ENCODE data around the gene MAP3K7CL.

Gene MAP3K7CL

DNA sequence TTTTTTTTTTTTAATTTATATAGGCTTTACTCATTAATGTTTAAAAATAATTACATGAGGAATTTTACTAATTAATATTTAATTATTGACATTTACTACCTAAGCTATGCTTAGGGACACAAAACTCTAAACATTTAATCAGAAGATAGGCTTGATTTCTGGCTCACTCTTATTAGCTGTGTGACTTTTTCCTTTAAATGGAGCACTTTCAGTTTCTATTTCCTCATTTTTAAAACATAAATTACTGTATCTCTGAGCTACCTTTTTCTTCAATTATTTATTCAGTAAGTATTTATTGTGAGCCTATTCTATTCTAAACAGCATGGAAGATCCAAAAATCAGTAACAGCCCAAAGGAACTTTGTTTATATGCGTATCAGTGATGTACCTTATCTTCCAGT, 40.5 kb downstream of the MAP3K7CL start:
- DNase-seq: no peak

- no peak for DNase-seq
Measured at GRCh38 chr21:29172282-29172681, 41.8 kb downstream of the MAP3K7CL start.

DNA sequence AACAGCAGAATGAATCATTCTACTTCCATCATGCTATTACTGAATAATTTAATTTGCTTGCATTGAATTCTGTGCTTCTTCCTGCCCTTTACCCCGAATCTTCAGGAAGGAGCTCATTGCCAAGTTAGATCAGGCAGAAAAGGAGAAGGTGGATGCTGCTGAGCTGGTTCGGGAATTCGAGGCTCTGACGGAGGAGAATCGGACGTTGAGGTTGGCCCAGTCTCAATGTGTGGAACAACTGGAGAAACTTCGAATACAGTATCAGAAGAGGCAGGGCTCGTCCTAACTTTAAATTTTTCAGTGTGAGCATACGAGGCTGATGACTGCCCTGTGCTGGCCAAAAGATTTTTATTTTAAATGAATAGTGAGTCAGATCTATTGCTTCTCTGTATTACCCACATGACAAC, 44.2 kb downstream of the MAP3K7CL start:
- DNase-seq: no peak

DNA sequence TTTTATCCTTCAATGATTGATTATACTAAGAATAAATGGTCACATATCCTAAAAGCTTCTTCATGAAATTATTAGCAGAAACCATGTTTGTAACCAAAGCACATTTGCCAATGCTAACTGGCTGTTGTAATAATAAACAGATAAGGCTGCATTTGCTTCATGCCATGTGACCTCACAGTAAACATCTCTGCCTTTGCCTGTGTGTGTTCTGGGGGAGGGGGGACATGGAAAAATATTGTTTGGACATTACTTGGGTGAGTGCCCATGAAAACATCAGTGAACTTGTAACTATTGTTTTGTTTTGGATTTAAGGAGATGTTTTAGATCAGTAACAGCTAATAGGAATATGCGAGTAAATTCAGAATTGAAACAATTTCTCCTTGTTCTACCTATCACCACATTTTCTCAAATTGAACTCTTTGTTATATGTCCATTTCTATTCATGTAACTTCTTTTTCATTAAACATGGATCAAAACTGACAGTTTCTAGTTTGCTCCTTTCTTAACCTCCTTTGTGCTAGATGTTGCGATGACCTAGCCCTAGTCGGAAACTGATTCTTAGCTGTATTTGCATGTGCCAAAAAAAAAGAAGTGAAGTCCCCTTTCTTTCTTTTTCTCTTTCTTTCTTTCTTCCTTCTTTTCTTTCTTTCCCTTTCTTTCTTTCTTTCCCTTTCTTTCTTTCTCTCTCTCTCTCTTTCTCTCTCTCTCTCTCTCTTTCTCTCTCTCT, 45.1 kb downstream of the MAP3K7CL start:
- DNase-seq: peak; percentile 12

DNA sequence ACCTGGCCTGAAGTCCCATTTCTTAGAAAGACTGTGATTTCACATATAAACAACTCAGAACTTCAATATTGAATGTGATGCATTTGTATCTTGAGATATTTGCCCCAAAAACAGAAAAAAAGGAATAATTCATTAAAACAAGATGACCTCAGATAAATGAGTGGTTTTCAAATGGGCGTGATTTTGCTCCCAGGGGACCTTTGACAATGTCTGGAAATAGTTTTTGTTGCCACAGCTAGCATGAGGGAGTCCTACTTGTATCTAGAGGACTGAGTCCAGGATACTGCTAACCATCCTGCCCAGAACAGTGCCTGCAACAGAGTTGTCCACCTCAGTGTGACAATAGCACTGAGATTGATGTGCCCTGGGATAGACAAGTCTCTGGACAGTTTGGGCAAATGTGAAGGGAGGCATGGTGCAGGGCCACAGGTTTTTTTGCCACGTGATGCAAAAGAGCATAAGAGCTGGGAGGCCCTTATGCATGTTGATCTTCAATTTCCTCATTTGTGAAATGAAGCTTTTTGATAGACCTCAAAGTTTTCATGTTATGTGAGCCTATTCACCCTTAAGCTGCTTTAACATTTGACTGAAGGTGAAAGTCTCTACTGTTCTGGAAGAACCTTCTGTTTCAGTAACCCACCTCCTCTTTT, 46.2 kb downstream of the MAP3K7CL start:
- no peak for DNase-seq

GRCh38 chr21:29177800-29178199, 47.4 kb downstream of the MAP3K7CL start:
- DNase-seq: no peak

- no peak for DNase-seq
Measured at GRCh38 chr21:29178926-29179325, 48.5 kb downstream of the MAP3K7CL start.

DNA sequence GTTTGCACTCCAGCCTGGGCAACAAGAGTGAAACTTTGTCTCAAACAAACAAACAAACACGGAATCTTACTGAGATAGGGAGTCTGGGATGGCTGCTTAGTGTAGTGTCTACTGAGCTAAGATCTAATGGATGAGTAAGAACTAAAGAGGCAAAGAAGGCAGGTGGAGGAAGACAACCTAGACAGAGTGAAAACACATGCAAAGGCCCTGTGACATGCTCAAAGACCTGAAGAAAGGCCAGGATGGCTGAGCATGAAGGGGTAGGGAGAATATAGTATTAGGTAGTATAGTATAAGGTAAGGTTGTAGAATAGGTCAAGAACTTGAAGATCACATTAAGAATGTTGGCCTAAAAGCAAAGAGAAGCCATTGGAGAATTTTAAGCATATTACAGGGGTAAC, 49.1 kb downstream of the MAP3K7CL start:
- DNase-seq: no peak

- DNase-seq: no peak
Measured at GRCh38 chr21:29181799-29182470, 51.5 kb downstream of the MAP3K7CL start.

DNA sequence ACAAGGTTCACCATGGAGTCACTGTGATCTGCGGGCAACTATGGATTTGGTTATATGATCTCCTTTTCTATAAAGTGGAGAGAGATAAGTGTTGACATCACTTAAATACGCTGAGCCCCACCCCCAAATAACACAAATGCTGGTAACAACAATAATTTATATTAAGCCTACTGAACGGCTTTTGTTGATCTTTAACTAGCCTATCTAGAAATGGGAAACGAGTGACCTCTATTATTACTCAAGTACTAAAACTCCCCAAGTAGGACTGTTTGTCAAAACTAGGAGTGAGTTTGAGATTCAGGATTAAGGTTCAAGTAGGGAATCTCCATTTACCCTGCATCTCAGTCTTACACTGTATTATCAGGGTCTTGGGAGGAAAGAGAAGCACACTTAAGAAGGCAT, 52.2 kb downstream of the MAP3K7CL start:
- DNase-seq: no peak

DNA sequence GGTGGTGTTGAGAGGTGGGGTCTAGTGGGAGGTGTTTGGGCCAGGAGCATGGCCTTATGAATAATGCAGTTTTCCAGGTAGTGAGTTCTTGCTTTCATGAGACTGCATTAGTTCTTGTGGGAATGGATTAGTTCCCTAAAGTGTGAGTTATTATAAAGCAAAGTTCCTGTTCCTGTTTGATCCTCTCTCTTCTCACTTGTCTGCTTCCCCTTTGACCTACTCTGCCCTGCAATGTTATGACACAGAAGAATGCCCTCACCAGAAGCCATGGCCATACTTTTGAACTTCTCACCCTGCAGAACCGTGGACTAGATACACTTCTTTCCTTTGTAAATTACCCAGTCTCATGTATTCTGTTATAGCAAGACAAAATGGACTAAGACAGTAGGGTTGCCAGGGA, 53.6 kb downstream of the MAP3K7CL start:
- DNase-seq: no peak

GRCh38 chr21:29185172-29185571, 54.7 kb downstream of the MAP3K7CL start:
- DNase-seq: no peak

DNA sequence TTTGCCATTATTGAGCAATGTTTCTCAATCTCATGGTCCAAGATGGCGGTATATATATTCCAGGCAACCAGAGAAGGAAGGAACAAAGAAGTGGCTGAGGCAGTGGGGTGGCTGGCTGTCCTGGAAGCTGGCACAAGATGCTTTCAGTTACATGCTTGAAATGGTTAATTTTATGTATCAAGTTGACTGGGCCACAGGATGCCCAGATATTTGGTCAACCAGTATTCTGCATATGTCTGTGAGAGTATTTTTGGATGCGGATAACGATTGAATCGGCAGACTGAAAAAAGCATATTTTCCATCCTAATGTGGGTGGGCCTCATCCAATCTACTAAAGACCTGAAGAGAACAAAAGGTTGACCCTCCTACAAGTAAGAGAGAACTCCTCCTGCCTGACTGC, 55.2 kb downstream of the MAP3K7CL start:
- no peak for DNase-seq

GRCh38 chr21:29186246-29186645, 55.8 kb downstream of the MAP3K7CL start:
- DNase-seq: no peak

DNA sequence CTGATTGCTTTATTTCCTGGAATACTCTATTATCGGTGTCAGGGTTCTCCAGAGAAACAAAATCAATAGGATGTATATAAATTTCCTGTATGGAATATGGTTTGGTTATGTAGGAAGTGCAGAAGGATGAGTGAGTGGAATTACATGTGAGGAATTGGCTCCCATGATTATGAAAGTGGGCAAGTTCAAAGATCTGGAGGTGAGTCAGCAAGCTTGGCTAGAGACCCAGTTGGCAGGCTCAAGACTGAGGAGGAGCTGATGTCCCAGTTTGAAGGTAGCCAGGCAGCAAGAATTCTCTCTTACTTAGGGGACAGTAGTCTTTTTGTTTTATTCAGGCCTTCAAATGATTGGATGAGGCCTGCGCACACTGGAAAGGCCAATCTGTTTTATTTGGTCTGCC, 57.5 kb downstream of the MAP3K7CL start:
- no peak for DNase-seq

- DNase-seq: no peak
Measured at GRCh38 chr21:29189353-29189752, 58.9 kb downstream of the MAP3K7CL start.

- no peak for DNase-seq
Measured at GRCh38 chr21:29190923-29191331, 60.5 kb downstream of the MAP3K7CL start.

- no peak for DNase-seq
Measured at GRCh38 chr21:29193072-29193471, 62.6 kb downstream of the MAP3K7CL start.

DNA sequence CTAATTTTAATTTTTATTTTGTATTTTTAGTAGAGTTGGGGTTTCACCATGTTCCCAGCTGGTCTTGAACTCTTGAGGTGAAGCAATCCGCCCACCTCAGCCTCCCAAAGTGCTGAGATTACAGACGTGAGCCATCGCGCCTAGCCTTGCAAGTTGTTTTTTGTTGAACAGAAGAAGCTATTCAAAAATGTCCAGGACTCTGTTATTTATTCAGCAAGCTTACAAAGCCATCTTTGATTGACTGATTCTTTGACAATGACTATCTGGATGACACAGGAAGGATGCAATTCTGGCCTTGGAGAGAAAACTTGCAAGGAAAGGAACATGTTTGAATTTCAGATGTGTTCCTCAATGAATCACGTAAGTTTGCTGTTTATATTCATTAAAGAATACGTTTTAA, 63.5 kb downstream of the MAP3K7CL start:
- DNase-seq: no peak

- DNase-seq: no peak
Measured at GRCh38 chr21:29194342-29194741, 63.9 kb downstream of the MAP3K7CL start.

- DNase-seq: no peak
Measured at GRCh38 chr21:29194847-29195246, 64.4 kb downstream of the MAP3K7CL start.

DNA sequence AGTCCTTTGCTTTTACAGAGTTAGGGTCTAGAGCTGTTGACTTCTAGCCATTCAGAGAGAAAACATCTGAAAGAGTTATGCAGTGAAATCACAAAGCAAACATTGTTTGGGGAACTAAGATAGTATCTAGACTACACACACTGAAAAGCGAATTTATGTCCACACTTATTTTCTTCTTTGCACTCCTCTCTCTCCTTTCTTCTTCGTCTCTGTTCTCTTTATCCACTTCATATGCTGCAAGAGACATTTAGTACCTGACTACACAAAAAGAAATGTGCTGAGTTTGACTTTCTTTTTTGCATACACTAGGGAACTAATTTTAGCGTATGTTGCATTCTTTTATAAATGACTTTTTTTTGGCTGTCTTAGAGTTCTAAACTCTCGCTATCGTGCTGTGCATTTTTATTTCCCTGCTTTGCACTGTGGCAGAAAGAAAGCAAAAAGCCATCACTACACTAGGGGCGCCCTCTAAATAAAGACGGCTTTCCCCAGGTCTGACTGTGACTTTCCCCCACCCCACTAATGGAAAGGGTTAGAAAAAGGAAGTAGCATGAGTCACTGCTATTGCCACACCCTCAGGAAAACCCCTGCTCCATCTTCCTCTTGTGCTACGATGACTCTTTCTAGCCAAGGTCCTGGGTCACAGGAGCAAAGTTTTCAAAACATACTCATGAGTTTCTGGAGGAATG, 65.7 kb downstream of the MAP3K7CL start:
- no peak for DNase-seq

DNA sequence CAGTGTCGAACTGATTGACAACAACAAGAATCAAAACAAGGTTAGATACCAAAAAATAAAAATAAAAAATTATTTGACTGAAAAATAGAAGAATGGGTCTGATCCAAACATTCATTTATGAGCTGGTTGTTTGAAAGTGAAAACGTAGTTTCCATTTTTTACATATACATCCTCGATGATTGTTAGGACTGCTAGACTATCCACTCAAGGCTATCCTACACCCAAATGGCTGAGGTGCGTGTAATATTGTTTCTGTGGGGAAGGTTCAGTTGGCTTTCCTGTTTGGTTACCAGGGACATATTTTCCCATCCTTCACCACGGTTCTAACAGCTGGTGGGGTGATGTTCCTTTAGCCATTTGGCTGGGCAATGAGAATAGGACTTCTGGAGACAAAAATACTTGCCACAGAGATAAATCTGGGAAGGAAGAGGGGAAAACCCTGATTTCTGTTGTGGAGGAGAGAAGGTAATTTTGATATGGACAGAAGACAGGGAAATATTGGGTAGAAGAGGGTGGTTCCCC, 66.3 kb downstream of the MAP3K7CL start:
- no peak for DNase-seq

Data from SHP77 treated with DMSO at 0.1 percent for 48 hours (cell line).